Measurements from ENCODE around the gene OR52W1. TPM values are rescaled to one million over a fixed set of nuclear protein-coding genes. Genes with fewer than 3 reads are reported as not detected.

Gene OR52W1
- total and polyA plus RNA-seq, 2 donors (not counting 1 experiment from before 2014, with no cell fraction given) = not detected

- no peaks in the 10 kb centered on the region for H3K9me3 Mint-ChIP-seq (ENCODE audit: insufficient read depth)
- Histone ChIP-seq H3K4me2 (replicated peaks; ENCODE audit: low read depth, low read length, poor library complexity, severe bottlenecking) (no peak overlapping the region), H3K79me2 (ENCODE audit: control insufficient read depth, insufficient read depth, low read length) (peaks cover 25% of the 10 kb centered on the region), H3K36me3 (replicated peaks in 1 of 2; ENCODE audit: control extremely low read depth in 1 of 2, control insufficient read depth in 1 of 2, extremely low read depth in 1 of 2, insufficient read depth in 2 of 2, low read length in 1 of 2) (peaks cover 5 to 51% of the 10 kb centered on the region in 2 experiments), H3K9ac (ENCODE audit: low read length) (no peak overlapping the region), H2AFZ (ENCODE audit: insufficient read depth, low read depth, low read length, poor library complexity, severe bottlenecking) (no peak overlapping the region), H3K9me3 (ENCODE audit: control extremely low read depth in 1 of 3, control insufficient read depth in 2 of 3, insufficient read depth in 1 of 3, low read length in 2 of 3) (no peaks in the 10 kb centered on the region), H3K4me1 (ENCODE audit: control insufficient read depth in 2 of 2, insufficient read depth in 2 of 2, low read length in 2 of 2) (peaks cover 0 to 7% of the 10 kb centered on the region in 2 donors), H3K27ac (ENCODE audit: low read length in 2 of 2) (no peak overlapping the region), H3K27me3 (replicated peaks in 1 of 4; ENCODE audit: control extremely low read depth in 1 of 4, control insufficient read depth in 3 of 4, insufficient read depth in 4 of 4, low read length in 3 of 4) (no peaks in the 10 kb centered on the region), H4K20me1 (ENCODE audit: control insufficient read depth, insufficient read depth, low read length, poor library complexity, severe bottlenecking) (peaks cover 16% of the 10 kb centered on the region), H3K4me3 (ENCODE audit: control extremely low read depth in 1 of 5, extremely low read depth in 1 of 5, insufficient read depth in 1 of 5, low read depth in 2 of 5, low read length in 4 of 5) (no peak overlapping the region)
- WGBS (ENCODE audit: insufficient coverage) = 100% methylated on average over 3 of the region's 3 CpGs
- CTCF ChIA-PET = no interaction called here
- H3K4me3 Mint-ChIP-seq = no peak overlapping the region
- intact Hi-C loops (cut with micrococcal nuclease) = no loop called here
- no peaks in the 10 kb centered on the region for H3K27me3 Mint-ChIP-seq
- no peak overlapping the region for H3K27ac Mint-ChIP-seq
- peaks cover 18% of the 10 kb centered on the region for H3K4me1 Mint-ChIP-seq
- no peak for TF ChIP-seq EZH2 (IDR thresholded peaks at IDR 0.05; ENCODE audit: borderline replicate concordance, insufficient read depth, low read depth, low read length, poor library complexity, severe bottlenecking)
- TF ChIP-seq, protein P1, sequence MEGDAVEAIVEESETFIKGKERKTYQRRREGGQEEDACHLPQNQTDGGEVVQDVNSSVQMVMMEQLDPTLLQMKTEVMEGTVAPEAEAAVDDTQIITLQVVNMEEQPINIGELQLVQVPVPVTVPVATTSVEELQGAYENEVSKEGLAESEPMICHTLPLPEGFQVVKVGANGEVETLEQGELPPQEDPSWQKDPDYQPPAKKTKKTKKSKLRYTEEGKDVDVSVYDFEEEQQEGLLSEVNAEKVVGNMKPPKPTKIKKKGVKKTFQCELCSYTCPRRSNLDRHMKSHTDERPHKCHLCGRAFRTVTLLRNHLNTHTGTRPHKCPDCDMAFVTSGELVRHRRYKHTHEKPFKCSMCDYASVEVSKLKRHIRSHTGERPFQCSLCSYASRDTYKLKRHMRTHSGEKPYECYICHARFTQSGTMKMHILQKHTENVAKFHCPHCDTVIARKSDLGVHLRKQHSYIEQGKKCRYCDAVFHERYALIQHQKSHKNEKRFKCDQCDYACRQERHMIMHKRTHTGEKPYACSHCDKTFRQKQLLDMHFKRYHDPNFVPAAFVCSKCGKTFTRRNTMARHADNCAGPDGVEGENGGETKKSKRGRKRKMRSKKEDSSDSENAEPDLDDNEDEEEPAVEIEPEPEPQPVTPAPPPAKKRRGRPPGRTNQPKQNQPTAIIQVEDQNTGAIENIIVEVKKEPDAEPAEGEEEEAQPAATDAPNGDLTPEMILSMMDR (IDR thresholded peaks at IDR 0.05) = no peak
- no peak for ATAC-seq (ENCODE audit: low read depth)
- DNase-seq = no peak
- POLR2A ChIA-PET = no interaction called here
These were observed 25.4 kb downstream of the OR52W1 start for GRCh38 chr11:6224421-6224820.

DNA sequence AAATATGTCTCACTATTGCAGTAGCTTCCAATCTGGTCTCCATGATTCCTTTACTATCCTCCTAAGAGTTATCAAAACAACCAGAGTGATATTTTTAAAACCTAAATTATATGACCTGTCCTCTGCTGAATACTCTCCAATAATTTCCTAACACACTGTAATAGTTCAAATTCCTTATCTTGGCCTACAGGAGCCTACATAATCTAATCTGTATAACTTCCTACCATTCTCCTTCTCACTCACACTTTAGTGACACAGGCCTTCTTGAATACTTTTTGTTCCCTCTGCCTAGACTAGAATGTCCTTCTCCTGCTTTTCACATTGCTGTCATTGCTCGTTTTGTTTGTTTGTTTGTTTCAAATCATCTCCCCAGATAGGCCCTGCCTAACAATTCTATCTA lies 26.0 kb downstream of the OR52W1 start:
- TF ChIP-seq EZH2 (IDR thresholded peaks at IDR 0.05; ENCODE audit: borderline replicate concordance, insufficient read depth, low read depth, low read length, poor library complexity, severe bottlenecking) = no peak
- TF ChIP-seq, protein P1 (IDR thresholded peaks at IDR 0.05) = no peak
- Mint-ChIP-seq H3K27me3 (no peaks in the 10 kb centered on the region), H3K4me1 (peaks cover 22% of the 10 kb centered on the region), H3K9me3 (ENCODE audit: insufficient read depth) (no peaks in the 10 kb centered on the region), H3K4me3 (no peak overlapping the region), H3K27ac (no peak overlapping the region)
- WGBS (ENCODE audit: insufficient coverage) = 88% methylated on average over 1 of the region's 1 CpG
- DNase-seq (no peak), ATAC-seq (ENCODE audit: low read depth) (no peak)
- Histone ChIP-seq H3K79me2 (ENCODE audit: control insufficient read depth, insufficient read depth, low read length) (peaks cover 31% of the 10 kb centered on the region), H3K27me3 (replicated peaks in 1 of 4; ENCODE audit: control extremely low read depth in 1 of 4, control insufficient read depth in 3 of 4, insufficient read depth in 4 of 4, low read length in 3 of 4) (no peaks in the 10 kb centered on the region), H3K9ac (ENCODE audit: low read length) (no peak overlapping the region), H3K9me3 (ENCODE audit: control extremely low read depth in 1 of 3, control insufficient read depth in 2 of 3, insufficient read depth in 1 of 3, low read length in 2 of 3) (no peaks in the 10 kb centered on the region), H3K4me1 (ENCODE audit: control insufficient read depth in 2 of 2, insufficient read depth in 2 of 2, low read length in 2 of 2) (peaks cover 0 to 7% of the 10 kb centered on the region in 2 donors), H3K4me3 (ENCODE audit: control extremely low read depth in 1 of 5, extremely low read depth in 1 of 5, insufficient read depth in 1 of 5, low read depth in 2 of 5, low read length in 4 of 5) (no peak overlapping the region), H2AFZ (ENCODE audit: insufficient read depth, low read depth, low read length, poor library complexity, severe bottlenecking) (no peak overlapping the region), H4K20me1 (ENCODE audit: control insufficient read depth, insufficient read depth, low read length, poor library complexity, severe bottlenecking) (peaks cover 21% of the 10 kb centered on the region), H3K36me3 (replicated peaks in 1 of 2; ENCODE audit: control extremely low read depth in 1 of 2, control insufficient read depth in 1 of 2, extremely low read depth in 1 of 2, insufficient read depth in 2 of 2, low read length in 1 of 2) (peaks cover 5 to 48% of the 10 kb centered on the region in 2 experiments), H3K27ac (ENCODE audit: low read length in 2 of 2) (no peak overlapping the region), H3K4me2 (replicated peaks; ENCODE audit: low read depth, low read length, poor library complexity, severe bottlenecking) (no peak overlapping the region)
- ChIA-PET POLR2A (no interaction called here), CTCF (no interaction called here)
- intact Hi-C loops (cut with micrococcal nuclease) = no loop called here
